Body of pancreas (tissue), 4 donors: ENCODE results near the gene IDUA.
"Not testable (repeated sequence)": the region's sequence is repeated elsewhere in the genome, so short reads cannot be mapped to it uniquely, and the experiment has no call there.

Source experiments
- CTCF ChIP-seq, 7 experiments: fragments of 450-650 bp in 4 of 7; fragments of 200-600 bp in 3 of 7; sonication (generic) in 3 of 7; IDR thresholded peaks; one replicate each; pipeline ENCODE4 v1.5.1; 2016 to 2019; ENCODE audit warnings: antibody characterized with exemption in 7 of 7
- POLR2A ChIP-seq, 3 donors: fragments of 450-650 bp; IDR thresholded peaks; one replicate each; pipeline ENCODE4 v1.6.1; 2016; ENCODE audit warnings: antibody characterized with exemption in 3 of 3, mild to moderate bottlenecking in 2 of 3

GRCh38 chr4:1046581-1047011, 59.8 kb downstream of the IDUA start:
- not testable (repeated sequence) for TF ChIP-seq CTCF, POLR2A (IDR thresholded peaks at IDR 0.05)
